ENCODE measurements around the gene CTBS. TPM values are rescaled to one million over a fixed set of nuclear protein-coding genes. Genes with fewer than 3 reads are reported as not detected.

CTBS gene
- polyA plus RNA-seq, 1 donor (not counting 4 experiments of a cell fraction or from before 2014, with no cell fraction given): 16.7 TPM

- FAIRE-seq (no peak), DNase-seq (ENCODE audit: low read depth, low spot score) (no peak)
- H3K9ac ChIP-seq (ENCODE audit: control insufficient read depth, extremely low read depth, insufficient read depth, low read length): no peak overlapping the region
- H3K4me1 ChIP-seq (ENCODE audit: control insufficient read depth, extremely low read depth, insufficient read depth, low read length): peaks cover 33% of the 10 kb centered on the region
- H3K9me1 ChIP-seq (ENCODE audit: control insufficient read depth, extremely low read depth, insufficient read depth, low read length): no peaks in the 10 kb centered on the region
- H2AFZ ChIP-seq (ENCODE audit: control insufficient read depth, low read length): no peak overlapping the region
- dilution Hi-C loops (cut with MboI; ENCODE audit: extremely low pct_ligation_motif_present, low sequenced_read_pairs): no loop called here
- H3K79me2 ChIP-seq (ENCODE audit: control insufficient read depth, insufficient read depth, low read length): no peaks in the 10 kb centered on the region
- H3K27me3 ChIP-seq (ENCODE audit: control insufficient read depth, extremely low read depth, insufficient read depth, low read length): no peaks in the 10 kb centered on the region
- H3K9me3 ChIP-seq (ENCODE audit: control insufficient read depth, low read depth, low read length): no peaks in the 10 kb centered on the region
- H3K4me2 ChIP-seq (ENCODE audit: control insufficient read depth, extremely low read depth, insufficient read depth, low read depth, low read length): no peak overlapping the region
- H4K20me1 ChIP-seq (ENCODE audit: control insufficient read depth, extremely low read depth, insufficient read depth, low read length): no peaks in the 10 kb centered on the region
- H3K36me3 ChIP-seq (ENCODE audit: control insufficient read depth in 2 of 2, extremely low read depth in 1 of 2, insufficient read depth in 2 of 2, low read length in 2 of 2): no peaks in the 10 kb centered on the region
- no peak overlapping the region for H3K27ac ChIP-seq (ENCODE audit: control insufficient read depth, insufficient read depth, low read length)
- TF ChIP-seq CTCF (optimal IDR thresholded peaks at IDR 0.05 in 1 of 3, IDR thresholded peaks at IDR 0.05 in 1 of 3, conservative IDR thresholded peaks at IDR 0.05 in 1 of 3; ENCODE audit: extremely low read depth in 1 of 3, insufficient read depth in 2 of 3, low read length in 3 of 3) (no peak), EZH2 (IDR thresholded peaks at IDR 0.05; ENCODE audit: low read length) (no peak)
- H3K4me3 ChIP-seq (ENCODE audit: control insufficient read depth in 2 of 3, extremely low read depth in 1 of 3, insufficient read depth in 2 of 3, low read depth in 1 of 3, low read length in 3 of 3): no peak overlapping the region
These were observed 26.6 kb upstream of the CTBS start for GRCh38 chr1:84600796-84601195.

- H3K36me3 ChIP-seq (ENCODE audit: control insufficient read depth in 2 of 2, extremely low read depth in 1 of 2, insufficient read depth in 2 of 2, low read length in 2 of 2): no peaks in the 10 kb centered on the region
- no peaks in the 10 kb centered on the region for H3K79me2 ChIP-seq (ENCODE audit: control insufficient read depth, insufficient read depth, low read length)
- peaks cover 26% of the 10 kb centered on the region for H3K4me1 ChIP-seq (ENCODE audit: control insufficient read depth, extremely low read depth, insufficient read depth, low read length)
- no peak for TF ChIP-seq EZH2 (IDR thresholded peaks at IDR 0.05; ENCODE audit: low read length)
- TF ChIP-seq CTCF (optimal IDR thresholded peaks at IDR 0.05 in 1 of 3, IDR thresholded peaks at IDR 0.05 in 1 of 3, conservative IDR thresholded peaks at IDR 0.05 in 1 of 3; ENCODE audit: extremely low read depth in 1 of 3, insufficient read depth in 2 of 3, low read length in 3 of 3): no peak
- peak overlapping the region; percentile 44 for H3K4me2 ChIP-seq (ENCODE audit: control insufficient read depth, extremely low read depth, insufficient read depth, low read depth, low read length)
- no peaks in the 10 kb centered on the region for H3K9me1 ChIP-seq (ENCODE audit: control insufficient read depth, extremely low read depth, insufficient read depth, low read length)
- no peak overlapping the region for H3K9ac ChIP-seq (ENCODE audit: control insufficient read depth, extremely low read depth, insufficient read depth, low read length)
- FAIRE-seq: no peak
- no peaks in the 10 kb centered on the region for H3K27me3 ChIP-seq (ENCODE audit: control insufficient read depth, extremely low read depth, insufficient read depth, low read length)
- peak overlapping the region; percentile 76 for H2AFZ ChIP-seq (ENCODE audit: control insufficient read depth, low read length)
- H3K4me3 ChIP-seq (ENCODE audit: control insufficient read depth in 2 of 3, extremely low read depth in 1 of 3, insufficient read depth in 2 of 3, low read depth in 1 of 3, low read length in 3 of 3): no peak overlapping the region
- no peak for DNase-seq (ENCODE audit: low read depth, low spot score)
- H3K9me3 ChIP-seq (ENCODE audit: control insufficient read depth, low read depth, low read length): no peaks in the 10 kb centered on the region
- peak overlapping the region; percentile 75 for H3K27ac ChIP-seq (ENCODE audit: control insufficient read depth, insufficient read depth, low read length)
- H4K20me1 ChIP-seq (ENCODE audit: control insufficient read depth, extremely low read depth, insufficient read depth, low read length): no peaks in the 10 kb centered on the region
- dilution Hi-C loops (cut with MboI; ENCODE audit: extremely low pct_ligation_motif_present, low sequenced_read_pairs): no loop called here
These were observed 24.9 kb upstream of the CTBS start for GRCh38 chr1:84598846-84599741.
